NB4 (cell line): ENCODE measurements around the gene ACSBG1.
A peak's percentile ranks its signal among the peaks of the same experiment; 100 is the strongest.

ENCODE experiments used
- CTCF ChIP-seq: IDR thresholded peaks from one replicate; pipeline ENCODE4 v1.5.1; 2012; ENCODE audit warnings: low read depth, low read length
- MAX ChIP-seq: IDR thresholded peaks from 2 replicates; pipeline ENCODE4 v1.6.1; 2011; ENCODE audit warnings: low read depth, low read length
- POLR2A ChIP-seq: IDR thresholded peaks from 2 replicates; pipeline ENCODE4 v1.6.1; 2011; ENCODE audit warnings: mild to moderate bottlenecking; ENCODE audit not compliant: insufficient read length; ENCODE audit errors: extremely low read depth

- TF ChIP-seq CTCF (peak; percentile 81), POLR2A (no peak), MAX (no peak)
Measured at GRCh38 chr15:78195735-78196201, 38.6 kb downstream of the ACSBG1 start.
